GM19324 (cell line): ENCODE data around the gene ALK.

ENCODE experiments used
- ATAC-seq: cut with Tn5 transposase; IDR thresholded peaks from one replicate; pipeline ENCODE4 v1.9.1; 2021; ENCODE audit warnings: mild to moderate bottlenecking, moderate library complexity; ENCODE audit not compliant: unreplicated experiment, low FRiP score

The ALK gene

GRCh38 chr2:29196792-29197788, 724.3 kb downstream of the ALK start:
- ATAC-seq = no peak

GRCh38 chr2:29195796-29196195, 725.6 kb downstream of the ALK start:
- ATAC-seq = no peak

- no peak for ATAC-seq
These were observed 727.7 kb downstream of the ALK start for GRCh38 chr2:29193681-29194080.

- no peak for ATAC-seq
These were observed 728.3 kb downstream of the ALK start for GRCh38 chr2:29193111-29193510.

- no peak for ATAC-seq
These were observed 728.9 kb downstream of the ALK start for GRCh38 chr2:29192526-29192925.

- ATAC-seq = no peak
These were observed 729.6 kb downstream of the ALK start for GRCh38 chr2:29191817-29192216.

- no peak for ATAC-seq
These were observed 732.3 kb downstream of the ALK start for GRCh38 chr2:29189052-29189451.

- no peak for ATAC-seq
These were observed 733.5 kb downstream of the ALK start for GRCh38 chr2:29187926-29188325.

- ATAC-seq = no peak
These were observed 734.6 kb downstream of the ALK start for GRCh38 chr2:29186817-29187216.

- no peak for ATAC-seq
These were observed 736.9 kb downstream of the ALK start for GRCh38 chr2:29184531-29184930.

- no peak for ATAC-seq
These were observed 738.5 kb downstream of the ALK start for GRCh38 chr2:29182920-29183319.

GRCh38 chr2:29182334-29182733, 739.1 kb downstream of the ALK start:
- no peak for ATAC-seq

GRCh38 chr2:29175338-29175737, 746.0 kb downstream of the ALK start:
- ATAC-seq = no peak

GRCh38 chr2:29174937-29175336, 746.4 kb downstream of the ALK start:
- ATAC-seq = no peak

- ATAC-seq = no peak
These were observed 754.9 kb downstream of the ALK start for GRCh38 chr2:29166242-29167039.

- ATAC-seq = no peak
These were observed 755.8 kb downstream of the ALK start for GRCh38 chr2:29165362-29166241.

- ATAC-seq = no peak
These were observed 757.1 kb downstream of the ALK start for GRCh38 chr2:29164091-29164846.

- no peak for ATAC-seq
These were observed 759.0 kb downstream of the ALK start for GRCh38 chr2:29162204-29162928.

GRCh38 chr2:29160184-29160583, 761.2 kb downstream of the ALK start:
- ATAC-seq = no peak
